HUES48 (cell line): ENCODE data around the gene EFNB2.

Experiments
- H3K27ac ChIP-seq: one replicate; pipeline ENCODE4 v1.7.0; 2013; ENCODE audit warnings: low read depth, low read length, inconsistent platforms
- H3K27me3 ChIP-seq: 2 replicates; pipeline ENCODE4 v1.6.1; 2013; ENCODE audit warnings: mild to moderate bottlenecking, low read length; ENCODE audit not compliant: control insufficient read depth, insufficient read depth
- H3K36me3 ChIP-seq: 2 replicates; pipeline ENCODE4 v1.6.1; 2013; ENCODE audit warnings: low read length; ENCODE audit not compliant: control insufficient read depth, insufficient read depth
- H3K4me1 ChIP-seq: 2 replicates; pipeline ENCODE4 v1.6.1; 2013; ENCODE audit warnings: mild to moderate bottlenecking, low read length; ENCODE audit not compliant: control insufficient read depth, insufficient read depth
- H3K4me3 ChIP-seq: 2 replicates; pipeline ENCODE4 v1.5.1; 2013; ENCODE audit warnings: mild to moderate bottlenecking, low read depth, low read length
- H3K9ac ChIP-seq: 2 replicates; pipeline ENCODE4 v1.6.1; 2013; ENCODE audit warnings: mild to moderate bottlenecking, low read depth, low read length, moderate library complexity
- H3K9me3 ChIP-seq: 2 replicates; pipeline ENCODE4 v1.6.1; 2013; ENCODE audit warnings: low read length; ENCODE audit not compliant: control insufficient read depth, insufficient read depth

EFNB2 gene

GRCh38 chr13:106566641-106567473 lies 31.4 kb upstream of the EFNB2 start:
- Histone ChIP-seq H3K4me1 (peaks cover 48% of the 10 kb centered on the region), H3K36me3 (no peaks in the 10 kb centered on the region), H3K27me3 (no peaks in the 10 kb centered on the region), H3K27ac (peak overlapping the region; percentile 95), H3K4me3 (peak overlapping the region; percentile 98), H3K9me3 (no peaks in the 10 kb centered on the region), H3K9ac (peak overlapping the region; percentile 98)

GRCh38 chr13:106565127-106565775 lies 29.8 kb upstream of the EFNB2 start:
- H3K9me3 ChIP-seq = no peaks in the 10 kb centered on the region
- peaks cover 55% of the 10 kb centered on the region for H3K4me1 ChIP-seq
- H3K27ac ChIP-seq = no peak overlapping the region
- peak overlapping the region; percentile 98 for H3K4me3 ChIP-seq
- H3K36me3 ChIP-seq = no peaks in the 10 kb centered on the region
- H3K9ac ChIP-seq = no peak overlapping the region
- no peaks in the 10 kb centered on the region for H3K27me3 ChIP-seq

- no peak overlapping the region for H3K9ac ChIP-seq
Measured at GRCh38 chr13:106562301-106562700, 26.8 kb upstream of the EFNB2 start.

GRCh38 chr13:106561551-106562170 lies 26.2 kb upstream of the EFNB2 start:
- Histone ChIP-seq H3K27ac (peak overlapping the region; percentile 29), H3K9me3 (no peaks in the 10 kb centered on the region), H3K4me3 (no peak overlapping the region), H3K36me3 (peaks cover 35% of the 10 kb centered on the region), H3K27me3 (no peaks in the 10 kb centered on the region), H3K9ac (no peak overlapping the region), H3K4me1 (peaks cover 50% of the 10 kb centered on the region)

More at GRCh38 chr13:106562301-106562700, 26.8 kb upstream of the EFNB2 start:
- Histone ChIP-seq H3K27me3 (no peaks in the 10 kb centered on the region), H3K36me3 (peaks cover 29% of the 10 kb centered on the region), H3K4me1 (peaks cover 50% of the 10 kb centered on the region), H3K4me3 (no peak overlapping the region), H3K27ac (no peak overlapping the region), H3K9me3 (no peaks in the 10 kb centered on the region)

- no peak overlapping the region for H3K27ac ChIP-seq
- no peaks in the 10 kb centered on the region for H3K27me3 ChIP-seq
- H3K9me3 ChIP-seq = no peaks in the 10 kb centered on the region
- H3K9ac ChIP-seq = no peak overlapping the region
- peaks cover 45% of the 10 kb centered on the region for H3K4me1 ChIP-seq
- H3K36me3 ChIP-seq = peaks cover 44% of the 10 kb centered on the region
- H3K4me3 ChIP-seq = no peak overlapping the region
Measured at GRCh38 chr13:106560821-106561220, 25.4 kb upstream of the EFNB2 start.

- Histone ChIP-seq H3K9me3 (no peaks in the 10 kb centered on the region), H3K27me3 (no peaks in the 10 kb centered on the region), H3K4me1 (peaks cover 22% of the 10 kb centered on the region), H3K36me3 (peaks cover 66% of the 10 kb centered on the region), H3K9ac (no peak overlapping the region), H3K4me3 (no peak overlapping the region), H3K27ac (no peak overlapping the region)
Measured at GRCh38 chr13:106558527-106558926, 23.1 kb upstream of the EFNB2 start.

- Histone ChIP-seq H3K4me3 (no peak overlapping the region), H3K9me3 (no peaks in the 10 kb centered on the region), H3K4me1 (0 out of 2 replicates have a peak, but pooled peaks cover 1% of the 10 kb centered on the region), H3K27me3 (no peaks in the 10 kb centered on the region), H3K36me3 (peaks cover 94% of the 10 kb centered on the region), H3K9ac (no peak overlapping the region), H3K27ac (no peak overlapping the region)
Measured at GRCh38 chr13:106555631-106556328, 20.3 kb upstream of the EFNB2 start.

GRCh38 chr13:106551751-106552150 lies 16.3 kb upstream of the EFNB2 start:
- Histone ChIP-seq H3K9ac (no peak overlapping the region), H3K27me3 (no peaks in the 10 kb centered on the region), H3K27ac (no peak overlapping the region), H3K4me1 (no peaks in the 10 kb centered on the region), H3K4me3 (no peak overlapping the region), H3K9me3 (no peaks in the 10 kb centered on the region), H3K36me3 (peaks cover 97% of the 10 kb centered on the region)

- no peaks in the 10 kb centered on the region for H3K9me3 ChIP-seq
Measured at GRCh38 chr13:106551350-106551749, 15.9 kb upstream of the EFNB2 start.

GRCh38 chr13:106550570-106551135 lies 15.2 kb upstream of the EFNB2 start:
- H3K27ac ChIP-seq = no peak overlapping the region
- H3K27me3 ChIP-seq = no peaks in the 10 kb centered on the region
- no peaks in the 10 kb centered on the region for H3K4me1 ChIP-seq
- H3K9ac ChIP-seq = no peak overlapping the region
- peaks cover 97% of the 10 kb centered on the region for H3K36me3 ChIP-seq
- H3K4me3 ChIP-seq = no peak overlapping the region
- no peaks in the 10 kb centered on the region for H3K9me3 ChIP-seq

More at GRCh38 chr13:106551350-106551749, 15.9 kb upstream of the EFNB2 start:
- Histone ChIP-seq H3K36me3 (peaks cover 97% of the 10 kb centered on the region), H3K4me1 (no peaks in the 10 kb centered on the region), H3K4me3 (no peak overlapping the region), H3K27me3 (no peaks in the 10 kb centered on the region), H3K9ac (no peak overlapping the region), H3K27ac (no peak overlapping the region)
